HepG2 (cell line): ENCODE data around the gene CCDC83. TPM values are rescaled to one million over a fixed set of nuclear protein-coding genes. Genes with fewer than 3 reads are reported as not detected.

ENCODE experiments used
- ETV6 ChIP-seq: sonication (generic); formaldehyde crosslinking; conservative IDR thresholded peaks from 2 replicates; pipeline ENCODE4 v1.4.0; 2020; ENCODE audit warnings: missing genetic modification reagents
- GATAD1 ChIP-seq: IDR thresholded peaks from 2 replicates; pipeline ENCODE4 v1.6.1; 2016; ENCODE audit warnings: missing genetic modification reagents, missing compliant biosample characterization
- HNRNPUL1 ChIP-seq: fragments of 200-400 bp; formaldehyde crosslinking; IDR thresholded peaks from 2 replicates; pipeline ENCODE4 v1.6.1; 2017; ENCODE audit warnings: low read depth, mild to moderate bottlenecking, low read length, moderate library complexity
- KDM2A ChIP-seq: sonication (generic); formaldehyde crosslinking; IDR thresholded peaks from 2 replicates; pipeline ENCODE4 v1.4.0; 2020; ENCODE audit warnings: low read depth, missing genetic modification reagents, borderline replicate concordance
- ZNF232 ChIP-seq: sonication (generic); formaldehyde crosslinking; IDR thresholded peaks from 2 replicates; pipeline ENCODE4 v1.4.0; 2020; ENCODE audit warnings: missing genetic modification reagents, borderline replicate concordance
- ZNF660 ChIP-seq: sonication (generic); formaldehyde crosslinking; IDR thresholded peaks from 2 replicates; pipeline ENCODE4 v1.5.1; 2020; ENCODE audit warnings: mild to moderate bottlenecking, low read depth, missing genetic modification reagents, borderline replicate concordance
- ZNF7 ChIP-seq: IDR thresholded peaks from 2 replicates; pipeline ENCODE4 v1.6.1; 2016; ENCODE audit warnings: missing biosample characterization, missing genetic modification reagents
- polyA plus RNA-seq, 8 experiments: library from polyadenylated mRNA; depleted of rRNA in 3 of 8; stranded (reverse) in 7 of 8; unstranded in 1 of 8; fragments of >200 nt; fragmentation: Illumina TruSeq in 4 of 8; extraction: Trizol in 4 of 8; gene quantifications; 2 replicates each; pipeline versions ENCODE4 v1.2.1 to v1.2.3, GENCODE V29; 2011 to 2016; ENCODE audit warnings: low read depth in 4 of 8, missing spikeins in 1 of 8, mixed read lengths in 1 of 8; ENCODE audit not compliant: insufficient read depth in 1 of 8
- total RNA-seq, 5 experiments: library from RNA; depleted of rRNA; stranded (reverse); fragments of >200 nt; fragmentation: Illumina TruSeq; extraction: Trizol; gene quantifications; 2 replicates each; pipeline ENCODE4 v1.2.3, GENCODE V29; 2016; ENCODE audit warnings: low read depth in 1 of 5
- TF ChIP-seq, protein P1 (sequence below): sonication (generic); formaldehyde crosslinking; IDR thresholded peaks from 2 replicates; pipeline ENCODE4 v1.4.0; 2020; ENCODE audit warnings: missing genetic modification reagents, mild to moderate bottlenecking, borderline replicate concordance
- TF ChIP-seq, protein P2 (sequence below): sonication (generic); formaldehyde crosslinking; IDR thresholded peaks from 2 replicates; pipeline ENCODE4 v1.4.0; 2020; ENCODE audit warnings: missing genetic modification reagents, borderline replicate concordance
- TF ChIP-seq, protein P3 (sequence below): sonication (generic); formaldehyde crosslinking; IDR thresholded peaks from 2 replicates; pipeline ENCODE4 v1.4.0; 2020; ENCODE audit warnings: missing genetic modification reagents
- TF ChIP-seq, protein P4 (sequence below): IDR thresholded peaks from 2 replicates; pipeline ENCODE4 v1.6.1; 2016

The CCDC83 gene
- total and polyA plus RNA-seq, 2 of the 13 experiments (the other 11 are each of a cell fraction or from before 2014, with no cell fraction given), result not detected

DNA sequence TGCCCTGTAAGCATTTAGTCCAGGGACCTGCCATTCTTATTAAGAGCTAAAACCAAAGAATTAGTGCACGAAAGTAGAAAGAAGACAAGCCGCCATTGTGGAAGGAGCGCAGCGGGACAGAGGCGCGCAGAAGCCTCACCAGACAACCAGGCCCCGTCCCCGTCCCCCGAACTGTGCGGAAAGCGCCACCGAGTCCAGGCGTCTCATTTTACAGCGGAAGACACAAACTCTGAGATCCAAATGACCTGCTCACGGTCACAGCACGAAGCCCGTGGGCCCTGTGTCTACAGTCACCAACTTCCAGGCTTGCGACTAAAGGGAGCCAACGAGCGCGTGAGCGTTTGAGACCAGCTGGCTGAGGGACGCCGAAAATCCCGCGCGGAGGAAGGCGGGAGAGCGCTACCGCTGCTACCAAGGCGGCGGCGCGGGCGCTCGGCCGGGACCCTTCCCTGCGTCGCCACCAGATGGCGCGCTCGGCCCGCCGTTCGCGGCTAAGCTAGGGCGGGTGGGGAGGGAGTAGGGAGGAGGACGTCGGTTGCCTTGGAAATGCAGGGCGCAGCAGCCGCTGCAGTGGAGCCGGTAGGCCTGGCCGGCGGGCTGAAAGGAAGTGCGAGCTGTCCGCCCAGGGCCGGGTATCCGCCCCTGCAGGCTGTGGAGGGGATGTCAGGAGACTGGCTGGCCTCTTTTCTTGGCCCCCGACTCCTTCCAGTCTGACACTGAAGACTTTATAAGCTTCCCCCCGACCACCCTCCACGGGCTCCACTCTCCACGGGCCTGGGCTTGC, 434 bp upstream of the CCDC83 start (continued):
- TF ChIP-seq ETV6 (CRISPR knock-in tag) (peak; percentile 93), ZNF660 (CRISPR knock-in tag) (no peak), GATAD1 (peak; percentile 76), ZNF7 (no peak), ZNF232 (CRISPR knock-in tag) (peak; percentile 87; the same call in 1 of the 2 replicates), KDM2A (CRISPR knock-in tag) (peak; percentile 93), HNRNPUL1 (no peak)
- TF ChIP-seq, protein P1, sequence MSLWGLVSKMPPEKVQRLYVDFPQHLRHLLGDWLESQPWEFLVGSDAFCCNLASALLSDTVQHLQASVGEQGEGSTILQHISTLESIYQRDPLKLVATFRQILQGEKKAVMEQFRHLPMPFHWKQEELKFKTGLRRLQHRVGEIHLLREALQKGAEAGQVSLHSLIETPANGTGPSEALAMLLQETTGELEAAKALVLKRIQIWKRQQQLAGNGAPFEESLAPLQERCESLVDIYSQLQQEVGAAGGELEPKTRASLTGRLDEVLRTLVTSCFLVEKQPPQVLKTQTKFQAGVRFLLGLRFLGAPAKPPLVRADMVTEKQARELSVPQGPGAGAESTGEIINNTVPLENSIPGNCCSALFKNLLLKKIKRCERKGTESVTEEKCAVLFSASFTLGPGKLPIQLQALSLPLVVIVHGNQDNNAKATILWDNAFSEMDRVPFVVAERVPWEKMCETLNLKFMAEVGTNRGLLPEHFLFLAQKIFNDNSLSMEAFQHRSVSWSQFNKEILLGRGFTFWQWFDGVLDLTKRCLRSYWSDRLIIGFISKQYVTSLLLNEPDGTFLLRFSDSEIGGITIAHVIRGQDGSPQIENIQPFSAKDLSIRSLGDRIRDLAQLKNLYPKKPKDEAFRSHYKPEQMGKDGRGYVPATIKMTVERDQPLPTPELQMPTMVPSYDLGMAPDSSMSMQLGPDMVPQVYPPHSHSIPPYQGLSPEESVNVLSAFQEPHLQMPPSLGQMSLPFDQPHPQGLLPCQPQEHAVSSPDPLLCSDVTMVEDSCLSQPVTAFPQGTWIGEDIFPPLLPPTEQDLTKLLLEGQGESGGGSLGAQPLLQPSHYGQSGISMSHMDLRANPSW (CRISPR knock-in tag), result no peak
- TF ChIP-seq, protein P2, sequence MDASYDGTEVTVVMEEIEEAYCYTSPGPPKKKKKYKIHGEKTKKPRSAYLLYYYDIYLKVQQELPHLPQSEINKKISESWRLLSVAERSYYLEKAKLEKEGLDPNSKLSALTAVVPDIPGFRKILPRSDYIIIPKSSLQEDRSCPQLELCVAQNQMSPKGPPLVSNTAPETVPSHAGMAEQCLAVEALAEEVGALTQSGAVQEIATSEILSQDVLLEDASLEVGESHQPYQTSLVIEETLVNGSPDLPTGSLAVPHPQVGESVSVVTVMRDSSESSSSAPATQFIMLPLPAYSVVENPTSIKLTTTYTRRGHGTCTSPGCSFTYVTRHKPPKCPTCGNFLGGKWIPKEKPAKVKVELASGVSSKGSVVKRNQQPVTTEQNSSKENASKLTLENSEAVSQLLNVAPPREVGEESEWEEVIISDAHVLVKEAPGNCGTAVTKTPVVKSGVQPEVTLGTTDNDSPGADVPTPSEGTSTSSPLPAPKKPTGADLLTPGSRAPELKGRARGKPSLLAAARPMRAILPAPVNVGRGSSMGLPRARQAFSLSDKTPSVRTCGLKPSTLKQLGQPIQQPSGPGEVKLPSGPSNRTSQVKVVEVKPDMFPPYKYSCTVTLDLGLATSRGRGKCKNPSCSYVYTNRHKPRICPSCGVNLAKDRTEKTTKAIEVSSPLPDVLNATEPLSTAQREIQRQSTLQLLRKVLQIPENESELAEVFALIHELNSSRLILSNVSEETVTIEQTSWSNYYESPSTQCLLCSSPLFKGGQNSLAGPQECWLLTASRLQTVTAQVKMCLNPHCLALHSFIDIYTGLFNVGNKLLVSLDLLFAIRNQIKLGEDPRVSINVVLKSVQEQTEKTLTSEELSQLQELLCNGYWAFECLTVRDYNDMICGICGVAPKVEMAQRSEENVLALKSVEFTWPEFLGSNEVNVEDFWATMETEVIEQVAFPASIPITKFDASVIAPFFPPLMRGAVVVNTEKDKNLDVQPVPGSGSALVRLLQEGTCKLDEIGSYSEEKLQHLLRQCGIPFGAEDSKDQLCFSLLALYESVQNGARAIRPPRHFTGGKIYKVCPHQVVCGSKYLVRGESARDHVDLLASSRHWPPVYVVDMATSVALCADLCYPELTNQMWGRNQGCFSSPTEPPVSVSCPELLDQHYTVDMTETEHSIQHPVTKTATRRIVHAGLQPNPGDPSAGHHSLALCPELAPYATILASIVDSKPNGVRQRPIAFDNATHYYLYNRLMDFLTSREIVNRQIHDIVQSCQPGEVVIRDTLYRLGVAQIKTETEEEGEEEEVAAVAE (CRISPR knock-in tag), result peak; percentile 64; the same call in 1 of the 2 replicates
- TF ChIP-seq, protein P3, sequence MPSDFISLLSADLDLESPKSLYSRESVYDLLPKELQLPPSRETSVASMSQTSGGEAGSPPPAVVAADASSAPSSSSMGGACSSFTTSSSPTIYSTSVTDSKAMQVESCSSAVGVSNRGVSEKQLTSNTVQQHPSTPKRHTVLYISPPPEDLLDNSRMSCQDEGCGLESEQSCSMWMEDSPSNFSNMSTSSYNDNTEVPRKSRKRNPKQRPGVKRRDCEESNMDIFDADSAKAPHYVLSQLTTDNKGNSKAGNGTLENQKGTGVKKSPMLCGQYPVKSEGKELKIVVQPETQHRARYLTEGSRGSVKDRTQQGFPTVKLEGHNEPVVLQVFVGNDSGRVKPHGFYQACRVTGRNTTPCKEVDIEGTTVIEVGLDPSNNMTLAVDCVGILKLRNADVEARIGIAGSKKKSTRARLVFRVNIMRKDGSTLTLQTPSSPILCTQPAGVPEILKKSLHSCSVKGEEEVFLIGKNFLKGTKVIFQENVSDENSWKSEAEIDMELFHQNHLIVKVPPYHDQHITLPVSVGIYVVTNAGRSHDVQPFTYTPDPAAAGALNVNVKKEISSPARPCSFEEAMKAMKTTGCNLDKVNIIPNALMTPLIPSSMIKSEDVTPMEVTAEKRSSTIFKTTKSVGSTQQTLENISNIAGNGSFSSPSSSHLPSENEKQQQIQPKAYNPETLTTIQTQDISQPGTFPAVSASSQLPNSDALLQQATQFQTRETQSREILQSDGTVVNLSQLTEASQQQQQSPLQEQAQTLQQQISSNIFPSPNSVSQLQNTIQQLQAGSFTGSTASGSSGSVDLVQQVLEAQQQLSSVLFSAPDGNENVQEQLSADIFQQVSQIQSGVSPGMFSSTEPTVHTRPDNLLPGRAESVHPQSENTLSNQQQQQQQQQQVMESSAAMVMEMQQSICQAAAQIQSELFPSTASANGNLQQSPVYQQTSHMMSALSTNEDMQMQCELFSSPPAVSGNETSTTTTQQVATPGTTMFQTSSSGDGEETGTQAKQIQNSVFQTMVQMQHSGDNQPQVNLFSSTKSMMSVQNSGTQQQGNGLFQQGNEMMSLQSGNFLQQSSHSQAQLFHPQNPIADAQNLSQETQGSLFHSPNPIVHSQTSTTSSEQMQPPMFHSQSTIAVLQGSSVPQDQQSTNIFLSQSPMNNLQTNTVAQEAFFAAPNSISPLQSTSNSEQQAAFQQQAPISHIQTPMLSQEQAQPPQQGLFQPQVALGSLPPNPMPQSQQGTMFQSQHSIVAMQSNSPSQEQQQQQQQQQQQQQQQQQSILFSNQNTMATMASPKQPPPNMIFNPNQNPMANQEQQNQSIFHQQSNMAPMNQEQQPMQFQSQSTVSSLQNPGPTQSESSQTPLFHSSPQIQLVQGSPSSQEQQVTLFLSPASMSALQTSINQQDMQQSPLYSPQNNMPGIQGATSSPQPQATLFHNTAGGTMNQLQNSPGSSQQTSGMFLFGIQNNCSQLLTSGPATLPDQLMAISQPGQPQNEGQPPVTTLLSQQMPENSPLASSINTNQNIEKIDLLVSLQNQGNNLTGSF (CRISPR knock-in tag), result peak; percentile 87; the same call in 1 of the 2 replicates
- TF ChIP-seq, protein P4, sequence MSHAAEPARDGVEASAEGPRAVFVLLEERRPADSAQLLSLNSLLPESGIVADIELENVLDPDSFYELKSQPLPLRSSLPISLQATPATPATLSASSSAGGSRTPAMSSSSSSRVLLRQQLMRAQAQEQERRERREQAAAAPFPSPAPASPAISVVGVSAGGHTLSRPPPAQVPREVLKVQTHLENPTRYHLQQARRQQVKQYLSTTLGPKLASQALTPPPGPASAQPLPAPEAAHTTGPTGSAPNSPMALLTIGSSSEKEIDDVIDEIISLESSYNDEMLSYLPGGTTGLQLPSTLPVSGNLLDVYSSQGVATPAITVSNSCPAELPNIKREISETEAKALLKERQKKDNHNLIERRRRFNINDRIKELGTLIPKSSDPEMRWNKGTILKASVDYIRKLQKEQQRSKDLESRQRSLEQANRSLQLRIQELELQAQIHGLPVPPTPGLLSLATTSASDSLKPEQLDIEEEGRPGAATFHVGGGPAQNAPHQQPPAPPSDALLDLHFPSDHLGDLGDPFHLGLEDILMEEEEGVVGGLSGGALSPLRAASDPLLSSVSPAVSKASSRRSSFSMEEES, result peak; percentile 79
